Measurements from ENCODE around the gene PCDH9.
"Not testable (repeated sequence)": the region's sequence is repeated elsewhere in the genome, so short reads cannot be mapped to it uniquely, and the experiment has no call there.

The PCDH9 gene

GRCh38 chr13:67128136-67128535 lies 102.0 kb downstream of the PCDH9 start:
- no peak for DNase-seq (ENCODE audit: low read depth)

GRCh38 chr13:67125681-67126080 lies 104.5 kb downstream of the PCDH9 start:
- no peak for DNase-seq (ENCODE audit: low read depth)

- no peak for DNase-seq (ENCODE audit: low read depth)
These were observed 107.0 kb downstream of the PCDH9 start for GRCh38 chr13:67123165-67123564.

GRCh38 chr13:67122251-67122650 lies 107.9 kb downstream of the PCDH9 start:
- DNase-seq (ENCODE audit: low read depth), result no peak

GRCh38 chr13:67120872-67121531 lies 109.1 kb downstream of the PCDH9 start:
- DNase-seq (ENCODE audit: low read depth), result no peak

GRCh38 chr13:67119481-67119894 lies 110.6 kb downstream of the PCDH9 start:
- no peak for DNase-seq (ENCODE audit: low read depth)

- DNase-seq (ENCODE audit: low read depth), result no peak
These were observed 111.9 kb downstream of the PCDH9 start for GRCh38 chr13:67118277-67118676.

- no peak for DNase-seq (ENCODE audit: low read depth)
These were observed 113.1 kb downstream of the PCDH9 start for GRCh38 chr13:67117010-67117550.

- DNase-seq (ENCODE audit: low read depth), result no peak
These were observed 122.2 kb downstream of the PCDH9 start for GRCh38 chr13:67107979-67108378.

GRCh38 chr13:67106502-67107057 lies 123.6 kb downstream of the PCDH9 start:
- no peak for DNase-seq (ENCODE audit: low read depth)

- no peak for DNase-seq (ENCODE audit: low read depth)
These were observed 128.2 kb downstream of the PCDH9 start for GRCh38 chr13:67101730-67102467.

- DNase-seq (ENCODE audit: low read depth), result no peak
These were observed 129.4 kb downstream of the PCDH9 start for GRCh38 chr13:67100730-67101129.

- no peak for DNase-seq (ENCODE audit: low read depth)
These were observed 130.6 kb downstream of the PCDH9 start for GRCh38 chr13:67099494-67099893.

GRCh38 chr13:67097892-67098452 lies 132.2 kb downstream of the PCDH9 start:
- DNase-seq (ENCODE audit: low read depth), result no peak

- not testable (repeated sequence) for DNase-seq (ENCODE audit: low read depth)
These were observed 133.2 kb downstream of the PCDH9 start for GRCh38 chr13:67096893-67097292.

- no peak for DNase-seq (ENCODE audit: low read depth)
These were observed 133.7 kb downstream of the PCDH9 start for GRCh38 chr13:67096418-67096817.

- no peak for DNase-seq (ENCODE audit: low read depth)
These were observed 134.5 kb downstream of the PCDH9 start for GRCh38 chr13:67095621-67096020.

GRCh38 chr13:67094952-67095351 lies 135.2 kb downstream of the PCDH9 start:
- no peak for DNase-seq (ENCODE audit: low read depth)

- no peak for DNase-seq (ENCODE audit: low read depth)
These were observed 136.1 kb downstream of the PCDH9 start for GRCh38 chr13:67094078-67094477.

GRCh38 chr13:67091603-67092002 lies 138.5 kb downstream of the PCDH9 start:
- no peak for DNase-seq (ENCODE audit: low read depth)

- DNase-seq (ENCODE audit: low read depth), result no peak
These were observed 139.3 kb downstream of the PCDH9 start for GRCh38 chr13:67090856-67091255.

- DNase-seq (ENCODE audit: low read depth), result no peak
These were observed 142.6 kb downstream of the PCDH9 start for GRCh38 chr13:67087527-67087926.

GRCh38 chr13:67086260-67086659 lies 143.9 kb downstream of the PCDH9 start:
- no peak for DNase-seq (ENCODE audit: low read depth)

Data from stimulated activated CD8-positive, alpha-beta memory T cell treated with anti-CD3 and anti-CD28 coated beads, Interleukin-12 subunit alpha, Interleukin-12 subunit beta, amount 100 ng/mL, for 4 hours (primary cell).